LHCN-M2 (cell line): ENCODE data around the gene EGFL7. TPM values are rescaled to one million over a fixed set of nuclear protein-coding genes. Genes with fewer than 3 reads are reported as not detected.
"Not testable (repeated sequence)": the region's sequence is repeated elsewhere in the genome, so short reads cannot be mapped to it uniquely, and the experiment has no call there.

Experiments used
- DNase-seq: peaks from one replicate; pipeline ENCODE4 v3.0.0-alpha.2; 2012; ENCODE audit warnings: low read depth
- total RNA-seq: library from RNA; depleted of rRNA; stranded (reverse); fragments of >200 nt; gene quantifications from 2 replicates; pipeline ENCODE4 v1.2.3, GENCODE V29; 2014

EGFL7 gene
- total RNA-seq, 1 experiment from 2014 or later: 7.6 TPM

DNA sequence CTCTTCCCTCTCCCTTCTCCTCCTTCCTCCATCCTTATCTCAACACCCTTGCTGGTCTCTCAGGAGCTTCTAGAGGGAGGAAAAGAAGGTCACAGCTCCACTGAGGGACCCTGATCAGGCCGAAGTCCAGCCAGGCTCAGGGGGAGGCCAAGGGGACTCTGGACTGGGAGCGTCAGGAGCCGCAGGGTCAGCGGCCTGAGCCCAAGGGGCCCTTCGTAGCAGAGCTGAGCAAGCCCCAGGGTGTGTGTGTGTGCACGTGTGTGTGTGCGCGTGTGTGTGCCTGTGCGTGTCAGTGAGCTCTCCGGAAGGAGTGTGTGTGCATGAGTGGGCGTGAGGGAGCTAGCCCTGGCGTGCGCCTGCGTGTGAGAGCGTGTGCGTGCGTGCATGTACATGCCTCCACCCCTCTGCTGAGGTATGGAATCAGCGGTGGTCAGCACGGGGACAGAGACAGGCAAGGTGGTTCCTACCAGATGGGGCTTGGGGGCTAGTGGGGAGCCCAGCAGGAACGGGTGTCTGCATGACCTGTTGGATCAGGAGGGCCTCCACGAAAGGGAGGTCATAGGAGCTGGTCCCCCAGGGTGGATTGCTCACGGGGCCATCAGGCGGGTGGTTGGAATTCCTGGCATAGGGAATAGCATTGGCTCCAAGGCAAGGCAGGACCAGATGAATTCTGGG lies 34.6 kb downstream of the EGFL7 start:
- no peak for DNase-seq

- no peak for DNase-seq
Measured at GRCh38 chr9:136697821-136698526, 35.3 kb downstream of the EGFL7 start.

GRCh38 chr9:136698635-136699246 lies 36.0 kb downstream of the EGFL7 start:
- no peak for DNase-seq

- DNase-seq: no peak
Measured at GRCh38 chr9:136700304-136700703, 37.6 kb downstream of the EGFL7 start.

- no peak for DNase-seq
Measured at GRCh38 chr9:136700959-136701667, 38.4 kb downstream of the EGFL7 start.

GRCh38 chr9:136701668-136702053 lies 38.9 kb downstream of the EGFL7 start:
- DNase-seq: no peak

GRCh38 chr9:136703276-136703860 lies 40.7 kb downstream of the EGFL7 start:
- no peak for DNase-seq

- not testable (repeated sequence) for DNase-seq
Measured at GRCh38 chr9:136704741-136705140, 42.0 kb downstream of the EGFL7 start.

- no peak for DNase-seq
Measured at GRCh38 chr9:136705564-136705963, 42.8 kb downstream of the EGFL7 start.

DNA sequence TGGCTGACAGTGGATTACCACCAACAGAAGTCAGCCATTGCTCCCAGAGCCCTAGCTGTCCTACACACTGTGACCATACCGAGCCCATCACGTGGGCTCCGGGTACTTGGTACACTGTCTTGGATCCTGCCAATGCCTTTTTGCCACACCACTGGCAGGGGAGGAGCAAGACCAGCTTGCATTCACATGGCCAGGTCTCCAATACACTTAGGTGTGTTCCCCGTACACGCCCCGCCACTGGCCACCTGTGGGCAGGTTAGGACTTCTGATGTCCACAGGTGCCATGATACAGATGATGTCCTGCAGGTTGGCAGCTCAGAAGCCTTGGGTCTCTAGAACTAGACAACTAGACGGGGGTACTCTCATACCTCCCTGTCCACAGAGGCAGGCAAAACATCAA lies 44.3 kb downstream of the EGFL7 start:
- DNase-seq: no peak

DNA sequence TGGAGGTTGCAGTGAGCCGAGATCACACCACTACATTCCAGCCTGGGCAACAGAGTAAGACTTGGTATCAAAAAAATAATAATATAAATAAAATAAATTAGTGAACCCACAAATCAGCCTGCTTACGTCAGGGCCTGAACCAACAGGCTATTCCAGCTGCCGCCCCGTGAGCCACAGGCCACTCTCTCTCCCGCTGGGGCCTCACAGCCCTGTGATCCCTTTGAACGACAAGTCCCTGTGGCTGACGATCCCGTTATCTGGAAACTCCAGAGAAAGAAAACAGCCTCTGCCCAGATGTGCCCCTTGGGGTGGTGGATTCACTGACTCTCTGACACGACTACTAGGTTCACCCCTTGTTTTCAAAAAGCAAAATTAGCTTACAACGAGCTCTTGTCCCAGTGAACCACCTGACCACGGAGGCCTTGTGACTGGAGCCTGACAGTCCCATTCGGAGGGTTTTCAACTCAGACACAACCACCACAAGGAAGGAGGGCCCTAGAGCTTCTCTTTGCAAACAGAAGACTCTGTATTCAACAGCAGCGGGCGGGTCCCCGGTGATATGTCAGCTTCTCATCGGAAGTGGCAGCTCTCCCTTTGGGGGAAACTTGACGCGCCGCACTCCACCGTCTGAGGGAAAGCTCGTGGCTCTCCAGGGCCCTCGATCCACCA lies 45.3 kb downstream of the EGFL7 start:
- DNase-seq: no peak

GRCh38 chr9:136709454-136710109 lies 46.9 kb downstream of the EGFL7 start:
- no peak for DNase-seq

GRCh38 chr9:136710543-136710942 lies 47.8 kb downstream of the EGFL7 start:
- DNase-seq: no peak

DNA sequence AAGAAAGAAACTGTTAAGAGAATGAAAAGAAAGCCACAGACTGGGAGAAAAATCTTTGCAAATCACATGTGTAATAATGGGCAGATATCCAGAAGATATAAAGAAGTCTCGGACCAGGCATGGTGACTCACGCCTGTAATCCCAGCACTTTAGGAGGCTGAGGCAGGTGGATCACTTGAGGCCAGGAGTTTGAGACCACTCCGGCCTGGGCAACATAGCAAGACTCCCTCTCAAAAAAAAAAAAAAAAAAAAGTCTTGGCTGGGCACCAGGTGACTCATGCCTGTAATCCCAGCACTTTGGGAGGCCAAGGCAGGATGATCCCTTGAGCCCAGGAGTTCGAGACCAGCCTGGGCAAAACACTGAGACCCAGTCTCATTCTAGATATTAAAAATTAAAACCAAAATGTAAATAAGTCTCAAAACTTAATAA lies 48.5 kb downstream of the EGFL7 start:
- not testable (repeated sequence) for DNase-seq

GRCh38 chr9:136711751-136712689 lies 49.3 kb downstream of the EGFL7 start, which contains the start of gene DIPK1B:
Gene DIPK1B, plus strand, starts transcription at chr9:136712572. Its CDS starts 94 bp downstream, at chr9:136712666.
- DNase-seq: no peak

- no peak for DNase-seq
Measured at GRCh38 chr9:136712690-136713544, 50.2 kb downstream of the EGFL7 start.

DNA sequence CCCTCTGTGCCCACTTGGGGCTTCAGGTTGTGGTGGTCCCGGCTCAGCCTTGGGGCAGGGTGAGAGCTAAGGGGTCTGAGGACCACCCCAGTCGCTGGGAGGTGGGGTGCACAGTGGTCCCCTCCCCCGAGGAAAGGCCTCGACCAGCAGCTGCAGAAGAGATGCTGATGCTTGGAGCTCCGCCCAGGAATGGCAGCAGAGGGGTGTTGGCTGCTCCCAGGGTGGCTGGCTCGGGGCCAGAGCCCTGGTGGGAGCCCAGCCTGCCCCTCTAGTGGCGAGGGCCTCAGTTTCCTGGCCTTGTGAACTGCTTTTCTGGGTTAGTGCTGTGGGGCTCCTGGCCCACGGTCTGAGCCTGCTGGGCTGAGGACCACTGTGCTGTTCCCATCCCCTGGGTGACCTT lies 50.8 kb downstream of the EGFL7 start:
- DNase-seq: no peak

DNA sequence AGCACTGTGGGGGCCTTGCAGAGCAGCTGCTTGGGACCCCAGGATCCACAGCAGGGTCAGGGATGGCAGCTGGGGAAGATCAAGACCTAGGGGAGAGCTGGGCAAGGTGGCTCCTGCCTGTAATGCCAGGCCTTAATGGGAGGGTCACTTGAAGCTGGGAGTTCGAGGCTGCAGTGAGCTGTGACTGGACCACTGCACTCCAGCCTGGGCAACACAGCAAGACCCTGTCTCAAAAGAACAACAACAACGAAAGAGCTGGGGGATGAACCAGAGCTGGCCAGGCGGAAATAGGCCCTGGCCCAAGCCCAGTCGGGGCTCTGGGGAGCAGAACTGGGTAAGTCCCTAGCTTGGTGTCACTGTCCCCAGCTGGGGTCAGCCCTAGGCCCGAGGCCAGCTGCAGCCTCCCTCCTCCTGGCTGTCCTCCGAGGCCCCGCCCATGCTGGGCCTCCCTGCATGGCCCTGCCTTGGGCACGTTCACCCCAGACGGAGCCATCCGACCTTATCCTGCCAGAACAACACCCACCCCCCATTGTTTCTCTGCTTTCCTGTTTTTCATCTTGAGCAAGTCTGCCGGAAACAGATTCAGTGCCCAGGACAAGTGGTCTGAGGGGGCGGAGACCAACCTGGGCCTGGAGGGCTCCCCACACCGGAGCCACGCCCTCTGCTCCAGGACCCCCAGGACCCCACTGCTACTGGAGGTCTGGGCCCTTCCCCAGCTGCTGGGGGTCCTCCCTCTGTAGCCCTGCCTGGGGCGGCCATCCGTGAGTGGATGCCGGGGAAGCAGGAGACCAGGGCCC lies 51.6 kb downstream of the EGFL7 start:
- DNase-seq: no peak
